NCI-H2029 treated with DMSO at 0.1 percent for 48 hours (cell line): ENCODE measurements around the gene INSL3.
A peak's percentile ranks its signal among the peaks of the same experiment; 100 is the strongest.
"Not testable (repeated sequence)": the region's sequence is repeated elsewhere in the genome, so short reads cannot be mapped to it uniquely, and the experiment has no call there.

Experiments
- DNase-seq: peaks from one replicate; lab custom pipeline; 2025; lab: John Stamatoyannopoulos, UW

INSL3 gene

GRCh38 chr19:17784201-17785008 is 36.9 kb downstream of the INSL3 start:
- DNase-seq = no peak

GRCh38 chr19:17783721-17784120 is 37.6 kb downstream of the INSL3 start:
- not testable (repeated sequence) for DNase-seq

DNA sequence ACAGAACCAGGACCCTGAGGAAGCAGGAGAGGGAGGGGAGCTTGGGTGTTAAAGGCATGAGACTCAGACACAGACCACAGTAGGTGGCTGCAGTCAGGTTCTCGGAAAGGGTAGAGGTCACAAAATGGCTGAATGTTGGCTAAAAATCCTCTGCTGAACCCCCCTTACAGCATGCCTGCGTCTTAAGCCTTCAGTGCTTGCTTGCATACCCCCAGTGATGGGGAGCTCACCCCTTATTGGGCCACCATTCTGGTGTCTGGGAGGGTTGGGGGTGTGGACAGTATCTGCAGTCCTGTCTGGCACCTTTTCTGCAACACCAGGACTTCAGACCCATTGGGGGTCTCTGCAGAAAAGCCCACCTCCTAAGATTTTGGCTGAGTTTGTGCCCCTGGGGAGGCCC is 40.5 kb downstream of the INSL3 start:
- DNase-seq = no peak

GRCh38 chr19:17778968-17779929 is 42.1 kb downstream of the INSL3 start:
- no peak for DNase-seq

DNA sequence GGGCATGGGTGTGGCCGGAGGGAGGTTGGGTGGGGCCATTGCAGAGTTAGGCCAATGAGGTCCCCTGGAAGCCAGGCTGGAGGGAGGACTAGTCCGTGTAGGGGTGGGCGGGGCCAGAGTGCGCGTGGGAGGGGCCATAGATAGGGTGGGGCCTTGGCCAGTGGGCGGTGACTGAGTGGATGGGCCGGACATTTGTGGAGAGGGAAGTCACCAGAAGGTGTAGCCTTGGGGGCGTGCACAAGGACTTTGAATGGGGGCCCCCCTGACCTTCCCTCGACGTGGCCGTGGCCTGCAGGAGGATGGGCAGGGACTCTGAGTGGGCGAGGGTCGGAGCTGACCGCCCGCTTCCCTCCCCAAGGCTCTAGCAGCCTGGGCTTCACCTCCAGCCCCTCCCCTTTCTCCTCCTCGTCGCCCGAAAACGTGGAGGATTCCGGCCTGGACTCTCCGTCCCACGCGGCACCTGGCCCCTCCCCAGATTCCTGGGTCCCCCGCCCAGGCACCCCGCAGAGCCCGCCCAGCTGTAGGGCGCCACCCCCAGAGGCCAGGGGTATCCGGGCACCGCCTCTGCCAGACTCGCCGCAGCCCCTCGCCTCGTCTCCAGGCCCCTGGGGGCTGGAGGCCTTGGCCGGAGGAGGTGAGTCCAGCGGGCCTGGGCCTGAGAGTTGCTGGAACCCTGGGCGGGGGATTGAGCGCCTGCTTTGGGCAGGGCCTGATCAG is 42.9 kb downstream of the INSL3 start:
- DNase-seq = no peak

DNA sequence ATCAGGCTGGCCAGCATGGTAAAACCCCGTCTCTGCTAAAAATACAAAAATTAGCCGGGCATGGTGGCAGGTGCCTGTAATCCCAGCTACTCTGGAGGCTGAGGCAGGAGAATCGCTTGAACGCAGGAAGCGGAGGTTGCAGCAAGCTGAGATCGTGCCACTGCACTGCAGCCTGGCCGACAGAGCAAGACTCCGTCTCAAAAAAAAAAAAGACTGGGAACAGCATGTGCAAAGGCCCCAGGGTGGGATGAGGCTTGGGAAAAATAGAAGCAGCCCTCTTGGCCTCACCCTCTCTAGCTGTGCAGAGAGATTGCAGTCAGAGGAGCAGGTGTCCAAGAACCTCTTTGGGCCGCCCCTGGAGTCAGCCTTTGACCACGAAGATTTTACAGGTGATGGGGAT is 43.5 kb downstream of the INSL3 start:
- not testable (repeated sequence) for DNase-seq

DNA sequence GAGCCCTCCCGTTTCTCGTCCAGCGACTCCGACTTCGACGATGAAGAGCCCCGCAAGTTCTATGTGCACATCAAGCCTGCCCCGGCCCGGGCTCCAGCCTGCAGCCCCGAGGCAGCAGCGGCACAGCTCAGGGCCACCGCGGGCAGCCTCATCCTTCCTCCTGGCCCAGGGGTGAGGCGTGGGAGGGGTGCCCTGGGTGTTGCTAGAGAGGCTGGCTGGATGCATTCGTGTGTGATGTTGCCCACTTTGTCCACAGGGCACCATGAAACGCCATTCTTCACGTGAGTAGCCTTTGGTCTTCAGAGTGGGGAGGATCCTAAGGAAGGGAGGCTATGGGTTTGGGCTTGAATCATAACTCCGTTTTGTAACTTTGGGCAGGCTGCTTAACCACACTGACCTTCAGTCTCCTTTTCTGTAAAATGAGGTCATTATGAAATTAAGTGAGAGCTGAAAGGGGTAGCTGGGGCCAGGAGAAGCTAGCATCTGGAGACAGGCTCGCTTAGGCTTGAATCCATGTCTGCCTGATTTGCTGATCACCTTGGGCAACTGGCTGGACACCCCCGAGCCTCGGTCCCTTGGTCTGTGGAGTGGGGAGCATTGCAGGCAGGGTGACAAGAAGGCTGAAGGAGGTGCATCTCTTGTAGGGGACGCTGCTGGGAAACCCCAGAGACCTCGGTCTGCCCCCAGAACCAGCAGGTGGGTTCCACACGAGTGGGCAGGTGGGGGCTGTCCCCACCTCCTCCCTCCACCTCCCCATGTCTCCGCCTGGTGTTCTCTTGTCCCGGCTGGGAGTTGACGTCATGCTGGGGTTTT is 45.1 kb downstream of the INSL3 start:
- DNase-seq = no peak

GRCh38 chr19:17775245-17775927 is 45.9 kb downstream of the INSL3 start:
- no peak for DNase-seq

- no peak for DNase-seq
Measured at GRCh38 chr19:17772172-17772571, 49.1 kb downstream of the INSL3 start.

DNA sequence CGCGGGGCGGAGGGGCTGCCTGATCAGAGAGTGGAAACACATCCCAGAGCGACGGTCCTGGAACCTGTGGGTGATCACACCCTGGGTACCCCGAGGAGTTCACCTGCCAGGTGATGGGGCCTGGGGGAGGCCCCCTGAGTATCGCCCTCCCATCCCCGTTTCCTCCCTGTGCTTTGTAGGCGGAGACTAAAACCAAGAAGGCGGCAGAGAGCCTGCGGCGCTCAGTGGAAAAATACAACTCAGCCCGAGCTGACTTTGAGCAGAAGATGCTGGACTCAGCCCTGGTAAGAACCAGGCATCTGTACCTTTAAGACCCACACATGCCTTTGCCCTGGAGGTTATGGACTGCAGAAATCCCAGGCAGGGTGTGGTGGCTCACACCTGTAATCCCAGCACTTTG is 50.7 kb downstream of the INSL3 start:
- DNase-seq = no peak

DNA sequence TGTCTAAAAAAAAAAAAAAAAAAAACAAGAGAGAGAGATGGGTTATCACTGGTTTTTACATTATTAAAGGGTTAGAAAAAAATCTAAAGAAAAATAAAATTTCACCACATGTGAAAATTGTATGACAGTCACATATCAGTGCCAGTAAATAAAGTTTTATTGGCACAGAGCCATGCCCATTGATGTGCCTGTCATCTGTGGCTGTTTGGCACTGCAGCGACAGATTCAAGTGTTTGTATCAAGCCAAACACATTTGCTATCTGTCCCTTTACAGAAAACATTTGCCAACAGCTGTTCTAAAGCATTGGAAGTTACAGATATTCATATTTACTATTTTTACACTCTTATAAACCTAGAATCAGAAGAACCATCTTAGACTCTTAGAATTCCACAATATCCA is 53.8 kb downstream of the INSL3 start:
- no peak for DNase-seq

- DNase-seq = peak; percentile 60
Measured at GRCh38 chr19:17766543-17767131, 54.7 kb downstream of the INSL3 start.
